ENCODE measurements around the gene RXFP2.
A peak's percentile ranks its signal among the peaks of the same experiment; 100 is the strongest.

RXFP2 gene

GRCh38 chr13:31767175-31767900 is 28.0 kb downstream of the RXFP2 start:
- DNase-seq (ENCODE audit: low read depth), result peak; percentile 84

DNA sequence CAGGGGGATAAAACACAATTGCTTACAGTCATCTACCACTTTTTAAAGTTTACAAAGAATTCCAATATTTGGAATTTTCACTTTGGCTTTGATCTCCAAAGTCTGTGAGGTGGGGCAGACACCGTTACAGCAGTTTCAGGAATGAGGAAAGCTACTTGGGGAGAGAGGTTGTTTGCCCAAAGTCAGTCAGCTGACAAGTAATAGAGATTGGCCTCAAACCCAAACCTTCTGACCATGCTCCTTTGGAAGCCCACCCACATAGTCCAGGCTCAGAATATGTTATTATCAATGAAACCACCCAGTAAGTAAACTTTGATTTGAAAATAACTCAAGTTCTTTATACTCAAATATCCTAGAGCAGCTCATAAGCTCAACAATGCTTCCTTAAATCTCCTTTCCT is 29.0 kb downstream of the RXFP2 start:
- no peak for DNase-seq (ENCODE audit: low read depth)

- no peak for DNase-seq (ENCODE audit: low read depth)
These were observed 30.2 kb downstream of the RXFP2 start for GRCh38 chr13:31769575-31769974.

- DNase-seq (ENCODE audit: low read depth), result no peak
These were observed 32.9 kb downstream of the RXFP2 start for GRCh38 chr13:31772231-31772630.

DNA sequence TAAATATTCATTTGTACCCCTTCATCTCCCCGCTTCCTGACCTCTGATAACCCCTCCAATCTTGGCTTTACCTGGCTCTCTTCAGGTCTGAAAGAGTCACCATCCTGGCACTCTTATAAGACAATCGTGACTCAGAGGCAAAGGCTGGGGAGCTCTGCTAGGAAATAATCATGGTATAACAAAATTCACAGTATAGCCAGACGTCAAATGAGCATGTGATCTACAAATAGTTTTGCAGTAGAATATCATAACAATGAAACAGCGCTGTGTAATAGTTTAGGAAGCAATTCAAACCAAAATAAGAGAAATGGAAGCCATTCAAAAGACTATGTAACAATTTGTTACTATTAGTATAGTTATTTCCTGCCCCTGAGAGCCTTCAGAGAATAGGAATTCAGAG is 34.2 kb downstream of the RXFP2 start:
- DNase-seq (ENCODE audit: low read depth), result peak; percentile 73

- DNase-seq (ENCODE audit: low read depth), result no peak
These were observed 34.9 kb downstream of the RXFP2 start for GRCh38 chr13:31774186-31774750.

GRCh38 chr13:31775148-31775547 is 35.8 kb downstream of the RXFP2 start:
- no peak for DNase-seq (ENCODE audit: low read depth)

DNA sequence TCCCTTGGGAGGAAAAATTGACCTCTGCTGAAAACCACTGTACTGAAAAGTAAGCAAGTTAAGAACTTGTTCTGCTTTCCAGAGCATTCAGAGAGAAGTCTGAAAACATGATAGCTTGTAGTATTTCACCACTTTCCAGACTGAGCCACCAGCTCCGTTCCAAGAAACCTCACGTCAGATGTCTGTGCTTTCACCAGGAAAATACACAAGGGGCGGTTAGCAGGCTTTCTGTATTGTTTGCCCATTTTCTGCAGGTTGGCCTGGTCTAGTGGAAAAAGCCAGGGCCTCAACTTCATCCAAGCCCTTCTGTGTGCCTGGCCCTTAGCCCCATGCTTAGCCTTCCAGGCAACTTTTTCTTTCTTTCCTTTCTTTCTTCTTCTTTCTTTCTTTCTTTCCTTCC is 36.4 kb downstream of the RXFP2 start:
- DNase-seq (ENCODE audit: low read depth), result peak; percentile 78

- no peak for DNase-seq (ENCODE audit: low read depth)
These were observed 41.7 kb downstream of the RXFP2 start for GRCh38 chr13:31781064-31781463.

DNA sequence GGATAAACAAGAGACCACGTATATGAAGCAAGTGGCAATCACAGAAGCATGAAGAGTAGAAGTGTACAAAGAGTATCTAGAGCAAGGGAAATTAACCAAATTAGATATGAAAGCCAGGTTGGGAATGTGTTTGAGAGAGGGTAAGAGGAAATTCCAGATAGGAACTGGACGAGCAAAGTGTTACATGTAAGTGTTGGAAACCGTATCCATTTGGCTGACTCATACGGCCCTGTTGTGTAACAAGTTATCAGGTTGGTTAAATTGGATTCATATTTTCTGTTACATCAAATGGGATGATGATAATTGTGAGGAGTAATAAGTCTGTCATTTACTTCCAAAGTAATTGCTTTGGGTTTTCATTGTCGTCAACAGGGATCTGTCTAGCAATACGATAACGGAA is 46.7 kb downstream of the RXFP2 start:
- no peak for DNase-seq (ENCODE audit: low read depth)

DNA sequence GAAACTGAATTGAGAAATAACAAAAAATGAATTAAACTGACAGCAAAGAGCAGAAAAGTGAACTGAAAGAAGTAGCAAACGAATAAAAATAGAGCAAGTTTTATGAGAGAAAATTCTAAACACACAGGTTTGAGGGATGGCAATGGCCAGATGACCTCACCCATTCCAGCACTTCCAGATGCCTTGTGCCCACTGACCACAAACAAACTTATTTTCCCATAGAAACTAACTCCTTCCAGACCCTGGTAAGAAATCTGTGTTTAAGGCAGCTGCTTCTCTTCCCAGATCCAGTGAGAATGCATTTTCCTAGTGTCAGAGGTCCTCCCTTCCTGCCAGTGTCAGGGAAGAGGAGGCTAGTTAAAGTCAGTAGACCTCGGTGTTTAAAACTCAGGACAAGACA is 51.7 kb downstream of the RXFP2 start:
- DNase-seq (ENCODE audit: low read depth), result no peak

DNA sequence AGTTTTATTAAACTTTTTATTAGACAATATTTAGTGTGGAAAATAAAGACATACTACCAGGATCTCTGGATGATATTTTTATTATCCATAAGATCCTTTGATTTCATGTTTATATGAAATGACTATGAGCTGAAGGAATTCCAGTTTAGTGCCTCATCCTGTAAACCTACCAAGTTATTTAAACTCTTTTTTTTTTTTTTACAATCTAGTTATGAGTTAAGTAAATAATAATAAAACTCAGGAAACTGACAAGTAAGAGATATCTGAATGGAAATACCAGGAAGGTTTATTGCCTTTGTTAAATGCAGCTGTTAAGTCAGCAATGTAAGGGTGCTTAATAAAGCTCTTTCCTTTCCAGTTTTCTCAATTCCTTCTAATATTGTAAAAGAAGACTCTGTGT is 53.9 kb downstream of the RXFP2 start:
- DNase-seq (ENCODE audit: low read depth), result no peak

DNA sequence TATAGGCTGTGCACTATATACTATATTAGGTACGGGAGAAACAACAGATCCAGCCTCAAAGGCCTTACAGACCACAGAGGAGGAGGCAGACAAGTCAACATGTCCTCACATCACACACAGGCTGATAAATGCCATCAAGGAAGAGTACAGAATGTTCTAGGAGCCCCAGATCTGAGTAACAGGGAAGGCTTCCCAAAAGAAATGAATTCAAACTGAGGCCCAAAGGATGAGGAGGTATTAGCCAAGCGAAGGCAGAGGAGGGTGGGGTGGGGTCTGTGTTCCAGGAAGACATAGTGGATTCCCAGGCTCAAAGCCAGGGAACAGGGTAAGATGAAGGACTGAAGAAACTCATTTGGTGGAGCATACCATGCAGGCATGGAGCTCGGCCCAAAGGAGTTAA is 55.1 kb downstream of the RXFP2 start:
- DNase-seq (ENCODE audit: low read depth), result no peak

GRCh38 chr13:31797154-31797775 is 57.9 kb downstream of the RXFP2 start:
- peak; percentile 36 for DNase-seq (ENCODE audit: low read depth)

DNA sequence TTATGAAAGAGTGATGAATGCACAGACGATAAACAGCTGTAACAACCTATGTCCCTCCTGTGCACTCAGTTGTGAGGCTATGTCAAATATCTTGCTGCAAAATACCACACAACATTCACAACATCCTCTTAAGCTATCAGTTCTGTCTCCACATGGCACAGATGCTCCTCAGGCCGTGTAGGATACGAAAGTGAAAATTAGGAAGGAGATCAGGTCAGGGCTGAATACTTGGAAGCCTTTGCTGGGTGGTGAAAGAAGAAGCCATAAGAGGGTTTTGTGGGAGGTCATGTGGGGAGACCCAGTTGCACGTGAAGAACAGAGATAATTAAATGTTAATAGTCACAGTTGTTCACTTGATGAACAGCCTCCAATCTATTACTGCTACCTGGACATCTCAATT is 58.9 kb downstream of the RXFP2 start:
- DNase-seq (ENCODE audit: low read depth), result no peak

DNA sequence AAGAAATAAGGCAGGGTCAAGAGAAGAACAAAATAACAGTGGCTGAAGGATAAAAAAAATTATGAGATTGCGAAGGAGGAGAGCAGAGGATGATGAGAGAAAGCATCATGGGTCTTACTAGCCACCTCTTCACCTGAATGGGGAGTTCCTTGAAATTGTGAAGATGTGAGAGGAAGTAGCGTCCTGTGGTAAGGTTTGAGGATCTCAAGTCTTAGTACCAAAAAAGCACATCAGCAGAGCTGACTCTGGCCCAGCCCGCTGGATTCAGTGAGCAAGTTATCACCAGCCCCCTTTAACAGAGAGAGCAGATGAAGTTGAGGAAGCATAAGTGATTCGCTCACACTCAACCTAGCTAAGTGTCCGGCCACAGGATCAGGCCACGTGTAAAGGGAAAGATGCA is 61.8 kb downstream of the RXFP2 start:
- no peak for DNase-seq (ENCODE audit: low read depth)

DNA sequence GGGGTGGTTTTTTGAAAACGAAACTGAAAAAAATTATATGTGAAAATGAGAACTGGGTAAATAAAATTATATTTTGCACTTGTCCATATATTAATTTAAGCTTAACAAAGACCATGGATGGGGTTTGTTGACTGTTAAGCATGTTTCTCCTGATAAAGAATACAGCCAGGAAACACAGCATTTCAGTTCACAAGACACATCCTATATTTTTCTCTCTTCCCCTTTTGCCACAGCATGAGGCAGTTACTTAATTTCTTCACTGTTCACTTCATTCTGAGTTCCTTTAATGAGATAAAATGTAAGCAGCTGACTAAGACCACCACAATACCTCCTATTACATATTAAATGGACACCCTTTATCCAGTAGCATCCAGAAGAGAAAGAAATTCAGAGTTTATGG is 64.0 kb downstream of the RXFP2 start:
- no peak for DNase-seq (ENCODE audit: low read depth)

DNA sequence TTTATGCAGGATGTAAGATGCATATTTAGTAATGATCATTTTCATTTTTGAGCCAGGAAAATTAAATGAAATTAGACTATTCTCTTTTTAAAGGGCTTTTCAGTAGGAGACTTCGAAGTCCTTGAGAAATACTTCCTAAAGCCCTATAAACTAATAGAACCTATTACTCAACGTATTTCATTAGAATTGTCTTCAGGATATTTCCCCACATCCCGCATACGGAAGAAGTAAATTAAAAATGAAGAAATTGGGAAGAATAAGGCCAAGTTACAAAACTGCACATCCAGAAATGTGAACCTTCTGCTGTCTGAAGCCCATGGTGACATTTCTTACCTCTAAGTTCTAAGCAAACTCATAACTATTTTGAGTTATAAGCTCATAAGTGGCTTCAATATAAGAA is 66.5 kb downstream of the RXFP2 start:
- DNase-seq (ENCODE audit: low read depth), result no peak

DNA sequence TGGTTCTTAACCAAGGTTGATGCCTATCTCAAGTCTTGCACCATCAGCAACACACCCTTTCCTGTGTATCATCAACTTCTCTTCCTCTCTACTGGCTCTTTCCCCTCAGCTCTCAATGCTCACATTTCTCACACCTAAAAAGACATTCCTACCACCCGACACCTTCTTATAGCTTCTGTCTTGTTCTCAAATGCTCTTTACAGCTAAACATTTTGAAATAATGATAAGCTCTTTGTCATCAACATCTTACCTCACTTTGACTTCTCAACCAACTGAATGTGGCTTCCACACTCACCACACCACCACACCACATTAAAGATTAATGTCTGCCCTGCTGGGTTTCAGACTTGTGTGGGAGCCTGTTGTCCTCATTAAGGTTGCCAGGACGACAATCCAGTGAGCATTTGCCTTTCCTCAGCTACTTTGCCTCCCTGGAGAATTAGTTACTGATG is 67.8 kb downstream of the RXFP2 start:
- no peak for DNase-seq (ENCODE audit: low read depth)

GRCh38 chr13:31814536-31814935 is 75.2 kb downstream of the RXFP2 start:
- DNase-seq (ENCODE audit: low read depth), result no peak

- DNase-seq (ENCODE audit: low read depth), result no peak
These were observed 76.2 kb downstream of the RXFP2 start for GRCh38 chr13:31815361-31816144.

- no peak for DNase-seq (ENCODE audit: low read depth)
These were observed 78.9 kb downstream of the RXFP2 start for GRCh38 chr13:31818236-31818635.
